ENCODE results near the gene ALAS2. TPM values are rescaled to one million over a fixed set of nuclear protein-coding genes. Genes with fewer than 3 reads are reported as not detected.

Gene ALAS2
- total and polyA plus RNA-seq, 11 donors: 0.06 to 8.3 (median 1.7) TPM; not detected in 1

DNA sequence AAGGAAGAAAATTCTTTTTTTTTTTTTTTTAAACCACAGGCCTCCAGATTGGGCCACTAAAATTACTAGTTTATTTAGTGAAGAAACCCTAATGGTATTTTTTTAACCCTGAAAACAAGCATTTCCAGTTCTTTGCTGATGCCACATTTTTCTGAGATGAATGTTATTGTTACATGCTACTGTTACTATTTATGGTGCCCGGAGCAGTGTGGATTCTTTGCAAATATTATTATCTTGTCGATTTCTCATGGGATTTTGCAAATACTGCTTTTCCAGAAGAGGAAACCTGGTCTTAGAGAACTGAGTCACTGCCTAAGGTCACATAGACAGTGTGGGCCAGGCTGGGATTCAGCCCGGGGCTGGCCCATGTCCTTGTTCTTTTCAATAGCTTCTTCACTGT lies 8.7 kb upstream of the ALAS2 start:
- Histone ChIP-seq H3K27ac (no peak overlapping the region), H3K4me1 (no peaks in the 10 kb centered on the region), H3K9me3 (peaks cover 0 to 5% (median 0%) of the 10 kb centered on the region in 12 donors), H3K4me3 (no peak overlapping the region), H3K27me3 (no peaks in the 10 kb centered on the region), H3K36me3 (no peaks in the 10 kb centered on the region)
- WGBS, 4 donors: 70 to 78% (median 71%) methylated on average over 3 of the region's 3 CpGs
- intact Hi-C loops (cut with DNase I): no loop called here
- ATAC-seq (no peak), DNase-seq (no peak)
- no peak for TF ChIP-seq POLR2A (IDR thresholded peaks at IDR 0.05)
- TF ChIP-seq, protein P1, sequence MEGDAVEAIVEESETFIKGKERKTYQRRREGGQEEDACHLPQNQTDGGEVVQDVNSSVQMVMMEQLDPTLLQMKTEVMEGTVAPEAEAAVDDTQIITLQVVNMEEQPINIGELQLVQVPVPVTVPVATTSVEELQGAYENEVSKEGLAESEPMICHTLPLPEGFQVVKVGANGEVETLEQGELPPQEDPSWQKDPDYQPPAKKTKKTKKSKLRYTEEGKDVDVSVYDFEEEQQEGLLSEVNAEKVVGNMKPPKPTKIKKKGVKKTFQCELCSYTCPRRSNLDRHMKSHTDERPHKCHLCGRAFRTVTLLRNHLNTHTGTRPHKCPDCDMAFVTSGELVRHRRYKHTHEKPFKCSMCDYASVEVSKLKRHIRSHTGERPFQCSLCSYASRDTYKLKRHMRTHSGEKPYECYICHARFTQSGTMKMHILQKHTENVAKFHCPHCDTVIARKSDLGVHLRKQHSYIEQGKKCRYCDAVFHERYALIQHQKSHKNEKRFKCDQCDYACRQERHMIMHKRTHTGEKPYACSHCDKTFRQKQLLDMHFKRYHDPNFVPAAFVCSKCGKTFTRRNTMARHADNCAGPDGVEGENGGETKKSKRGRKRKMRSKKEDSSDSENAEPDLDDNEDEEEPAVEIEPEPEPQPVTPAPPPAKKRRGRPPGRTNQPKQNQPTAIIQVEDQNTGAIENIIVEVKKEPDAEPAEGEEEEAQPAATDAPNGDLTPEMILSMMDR (IDR thresholded peaks at IDR 0.05): no peak

DNA sequence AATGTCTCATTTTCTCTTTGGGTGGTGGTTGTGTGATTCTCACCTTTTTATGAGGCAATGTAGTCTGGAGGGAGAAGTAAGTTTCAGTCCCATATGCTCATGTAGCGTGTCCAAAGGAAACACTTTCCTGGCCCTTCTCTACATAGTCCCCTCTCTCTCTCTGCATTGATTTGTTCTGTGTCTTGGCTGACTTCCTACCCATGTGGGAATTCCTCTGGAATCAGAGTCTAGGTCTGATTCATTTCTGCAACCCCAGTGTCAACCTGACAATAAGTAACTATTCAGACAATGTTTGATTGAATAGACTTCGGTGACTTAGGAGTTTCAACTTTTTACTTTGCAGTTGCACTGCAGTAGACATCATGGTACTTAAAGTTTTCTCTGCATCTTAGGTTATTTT lies 2.7 kb upstream of the ALAS2 start:
- intact Hi-C loops (cut with DNase I): no loop called here

DNA sequence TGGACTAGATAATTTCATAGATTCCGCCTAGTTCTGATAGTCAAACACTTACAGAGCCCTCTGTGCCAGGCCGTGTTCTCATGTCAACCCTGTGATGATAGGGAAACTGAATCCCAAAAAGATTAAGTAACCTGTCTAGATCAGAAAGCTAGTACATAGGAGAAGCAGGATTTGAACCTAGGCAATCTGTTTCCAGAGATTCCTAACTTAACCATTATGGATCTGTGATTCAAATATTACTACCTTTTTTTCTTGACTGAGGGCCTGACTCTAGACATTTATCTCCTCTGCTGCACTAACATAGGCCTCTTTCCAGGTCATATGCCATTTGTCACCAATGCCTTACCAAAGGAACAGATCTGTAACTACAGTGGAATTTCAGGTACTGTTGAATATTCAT lies 1.5 kb downstream of the ALAS2 start:
- TF ChIP-seq, protein P1 (IDR thresholded peaks at IDR 0.05): no peak
- no peak for TF ChIP-seq POLR2A (IDR thresholded peaks at IDR 0.05)

More for the DNA sequence above, 2.7 kb upstream of the ALAS2 start:
- Histone ChIP-seq H3K36me3 (no peaks in the 10 kb centered on the region), H3K27me3 (peaks cover 0 to 7% (median 0%) of the 10 kb centered on the region in 9 donors), H3K27ac (no peak overlapping the region), H3K4me3 (no peak overlapping the region), H3K9me3 (peaks cover 0 to 5% (median 0%) of the 10 kb centered on the region in 12 donors), H3K4me1 (no peaks in the 10 kb centered on the region)
- DNase-seq (no peak), ATAC-seq (no peak)
- TF ChIP-seq POLR2A (IDR thresholded peaks at IDR 0.05): no peak
- TF ChIP-seq, protein P1 (IDR thresholded peaks at IDR 0.05): no peak
- WGBS, 4 donors: 67 to 76% (median 70%) methylated on average over 2 of the region's 2 CpGs

DNA sequence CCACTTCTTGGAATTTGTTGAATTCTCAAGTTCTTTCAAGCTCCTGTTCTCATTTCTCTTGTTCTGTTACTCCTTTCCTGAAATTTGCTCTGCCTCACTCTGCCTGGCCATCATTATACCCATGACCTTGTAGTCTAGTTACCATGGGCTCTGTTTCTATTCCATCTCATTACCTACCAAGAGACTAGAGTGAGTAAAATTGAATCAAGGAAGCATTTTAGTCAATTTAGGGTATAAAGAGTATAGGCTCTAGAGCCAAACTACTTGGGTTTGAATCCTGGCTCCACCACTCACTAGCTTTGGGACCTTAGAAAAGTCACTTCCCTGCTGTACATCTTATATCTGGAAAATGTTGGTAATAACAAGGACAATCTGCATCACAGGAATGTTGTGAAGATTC lies 2.2 kb downstream of the ALAS2 start:
- Histone ChIP-seq H3K27ac (no peak overlapping the region), H3K4me3 (no peak overlapping the region), H3K4me1 (no peaks in the 10 kb centered on the region), H3K27me3 (peaks cover 0 to 8% (median 0%) of the 10 kb centered on the region in 9 donors), H3K9me3 (no peaks in the 10 kb centered on the region), H3K36me3 (no peaks in the 10 kb centered on the region)
- ATAC-seq: no peak
- no peak for TF ChIP-seq POLR2A (IDR thresholded peaks at IDR 0.05)
- TF ChIP-seq, protein P1 (IDR thresholded peaks at IDR 0.05): no peak
- no peak for DNase-seq
- intact Hi-C loops (cut with DNase I): no loop called here

More for the DNA sequence above, 1.5 kb downstream of the ALAS2 start:
- Histone ChIP-seq H3K9me3 (no peaks in the 10 kb centered on the region), H3K36me3 (no peaks in the 10 kb centered on the region), H3K4me1 (no peaks in the 10 kb centered on the region), H3K27ac (no peak overlapping the region), H3K4me3 (no peak overlapping the region), H3K27me3 (peaks cover 0 to 8% (median 0%) of the 10 kb centered on the region in 9 donors)
- 54 to 84% (median 74%) methylated on average over 2 of the region's 2 CpGs for WGBS, 4 donors
- ATAC-seq: no peak
- intact Hi-C loops (cut with DNase I): no loop called here
- no peak for DNase-seq
